Neural cell (in vitro differentiated cells): ENCODE data around the gene SLC27A1. TPM values are rescaled to one million over a fixed set of nuclear protein-coding genes. Genes with fewer than 3 reads are reported as not detected.

Experiments
- H2AFZ ChIP-seq: fragments of 200-600, 300-800 bp; sonication (generic), shearing (Covaris generic); 2 replicates; pipeline ENCODE4 v1.6.0; 2014; ENCODE audit warnings: low read depth, mild to moderate bottlenecking, antibody characterized with exemption, low read length, moderate library complexity
- H3F3A ChIP-seq: fragments of 200-600 bp; shearing (Covaris generic); 2 replicates; pipeline ENCODE4 v1.6.1; 2016; ENCODE audit warnings: mild to moderate bottlenecking, moderate library complexity, mixed read lengths, antibody characterized with exemption, low read length; ENCODE audit not compliant: insufficient read depth, poor library complexity, severe bottlenecking
- H3K27ac ChIP-seq: fragments of 200-600, 300-800 bp; sonication (generic), shearing (Covaris generic); 2 replicates; pipeline ENCODE4 v1.5.1; 2014; ENCODE audit warnings: mild to moderate bottlenecking, low read length, moderate library complexity
- H3K27me3 ChIP-seq: fragments of 300-800, 200-600 bp; sonication (generic), shearing (Covaris generic); 2 replicates; pipeline ENCODE4 v1.6.0; 2014; ENCODE audit warnings: mild to moderate bottlenecking, low read depth, low read length, moderate library complexity; ENCODE audit not compliant: insufficient read depth
- H3K36me3 ChIP-seq: fragments of 300-800, 200-600 bp; sonication (generic), shearing (Covaris generic); 2 replicates; pipeline ENCODE4 v1.5.1; 2014; ENCODE audit warnings: mild to moderate bottlenecking, antibody characterized with exemption, low read length, moderate library complexity; ENCODE audit not compliant: insufficient read depth
- H3K4me2 ChIP-seq: fragments of 300-800, 200-600 bp; sonication (generic), shearing (Covaris generic); 2 replicates; pipeline ENCODE4 v1.6.0; 2014; ENCODE audit warnings: mild to moderate bottlenecking, low read length
- H3K4me3 ChIP-seq: fragments of 300-800, 200-600 bp; sonication (generic), shearing (Covaris generic); 2 replicates; pipeline ENCODE4 v1.5.1; 2014; ENCODE audit warnings: mild to moderate bottlenecking, low read length, moderate library complexity
- H3K79me2 ChIP-seq: fragments of 200-600 bp; shearing (Covaris generic); replicated peaks from 2 replicates; pipeline ENCODE4 v1.6.0; 2014; ENCODE audit warnings: mild to moderate bottlenecking, low read length, moderate library complexity; ENCODE audit not compliant: insufficient read depth
- H3K9ac ChIP-seq: fragments of 300-800, 200-600 bp; sonication (generic), shearing (Covaris generic); 2 replicates; pipeline ENCODE4 v1.6.1; 2016; ENCODE audit warnings: mild to moderate bottlenecking, low read length, mixed read lengths
- H3K9me2 ChIP-seq: fragments of 200-600 bp; shearing (Covaris generic); 2 replicates; pipeline ENCODE4 v1.6.1; 2016; ENCODE audit warnings: mild to moderate bottlenecking, low read length, mixed read lengths; ENCODE audit not compliant: insufficient read depth
- H3K9me3 ChIP-seq: fragments of 200-600, 300-800 bp; sonication (generic), shearing (Covaris generic); 2 replicates; pipeline ENCODE4 v1.6.1; 2016; ENCODE audit warnings: mild to moderate bottlenecking, mixed run types, low read length, moderate library complexity, mixed read lengths
- H4K20me1 ChIP-seq: fragments of 200-600 bp; shearing (Covaris generic); 2 replicates; pipeline ENCODE4 v1.6.1; 2016; ENCODE audit warnings: mild to moderate bottlenecking, mixed run types; ENCODE audit not compliant: insufficient read depth
- CTCF ChIP-seq: fragments of 450-650 bp; IDR thresholded peaks from 2 replicates; pipeline ENCODE4 v1.5.1; 2014; ENCODE audit warnings: antibody characterized with exemption, mild to moderate bottlenecking, moderate library complexity; ENCODE audit not compliant: poor library complexity, severe bottlenecking
- EP300 ChIP-seq: fragments of 450-650 bp; conservative IDR thresholded peaks from 2 replicates; pipeline ENCODE4 v1.6.1; 2014; ENCODE audit warnings: antibody characterized with exemption, mild to moderate bottlenecking, moderate library complexity; ENCODE audit not compliant: poor library complexity, severe bottlenecking
- EZH2 ChIP-seq: fragments of 200-600, 300-800 bp; shearing (Covaris generic), sonication (generic); IDR thresholded peaks from 2 replicates; pipeline ENCODE4 v1.6.1; 2014; ENCODE audit warnings: antibody characterized with exemption, low read length, borderline replicate concordance, mild to moderate bottlenecking; ENCODE audit not compliant: insufficient read depth, poor library complexity, severe bottlenecking
- MXI1 ChIP-seq: fragments of 450-650 bp; conservative IDR thresholded peaks from 2 replicates; pipeline ENCODE4 v1.6.1; 2014; ENCODE audit warnings: antibody characterized with exemption, mild to moderate bottlenecking; ENCODE audit not compliant: poor library complexity, severe bottlenecking
- POLR2AphosphoS5 ChIP-seq: IDR thresholded peaks from 2 replicates; pipeline ENCODE4 v1.6.1; 2012
- RAD21 ChIP-seq: fragments of 450-650 bp; conservative IDR thresholded peaks from 2 replicates; pipeline ENCODE4 v1.6.1; 2014; ENCODE audit warnings: antibody characterized with exemption, mild to moderate bottlenecking, moderate library complexity
- SMC3 ChIP-seq: fragments of 450-650 bp; conservative IDR thresholded peaks from 2 replicates; pipeline ENCODE4 v1.6.1; 2014; ENCODE audit warnings: antibody characterized with exemption, mild to moderate bottlenecking, moderate library complexity; ENCODE audit not compliant: poor library complexity
- TAF1 ChIP-seq: IDR thresholded peaks from 2 replicates; pipeline ENCODE4 v1.6.1; 2012; ENCODE audit warnings: low read depth
- polyA plus RNA-seq: library from polyadenylated mRNA; depleted of rRNA; stranded (reverse); fragments of >200 nt; gene quantifications from 2 replicates; pipeline ENCODE4 v1.2.3, GENCODE V29; 2014
- TF ChIP-seq, protein P1 (sequence below): IDR thresholded peaks from 2 replicates; pipeline ENCODE4 v1.6.1; 2012; ENCODE audit warnings: borderline replicate concordance

Gene SLC27A1
- polyA plus RNA-seq, 1 donor from 2014 or later: 22.0 TPM

- Histone ChIP-seq H3K27ac (no peak overlapping the region), H2AFZ (no peak overlapping the region), H3K9me3 (no peaks in the 10 kb centered on the region), H3K4me2 (no peak overlapping the region), H3K9ac (no peak overlapping the region), H3K4me3 (no peak overlapping the region), H4K20me1 (no peaks in the 10 kb centered on the region), H3K27me3 (peaks cover 16% of the 10 kb centered on the region), H3F3A (no peaks in the 10 kb centered on the region), H3K9me2 (no peaks in the 10 kb centered on the region), H3K79me2 (no peaks in the 10 kb centered on the region), H3K36me3 (no peaks in the 10 kb centered on the region)
- TF ChIP-seq, protein P1, sequence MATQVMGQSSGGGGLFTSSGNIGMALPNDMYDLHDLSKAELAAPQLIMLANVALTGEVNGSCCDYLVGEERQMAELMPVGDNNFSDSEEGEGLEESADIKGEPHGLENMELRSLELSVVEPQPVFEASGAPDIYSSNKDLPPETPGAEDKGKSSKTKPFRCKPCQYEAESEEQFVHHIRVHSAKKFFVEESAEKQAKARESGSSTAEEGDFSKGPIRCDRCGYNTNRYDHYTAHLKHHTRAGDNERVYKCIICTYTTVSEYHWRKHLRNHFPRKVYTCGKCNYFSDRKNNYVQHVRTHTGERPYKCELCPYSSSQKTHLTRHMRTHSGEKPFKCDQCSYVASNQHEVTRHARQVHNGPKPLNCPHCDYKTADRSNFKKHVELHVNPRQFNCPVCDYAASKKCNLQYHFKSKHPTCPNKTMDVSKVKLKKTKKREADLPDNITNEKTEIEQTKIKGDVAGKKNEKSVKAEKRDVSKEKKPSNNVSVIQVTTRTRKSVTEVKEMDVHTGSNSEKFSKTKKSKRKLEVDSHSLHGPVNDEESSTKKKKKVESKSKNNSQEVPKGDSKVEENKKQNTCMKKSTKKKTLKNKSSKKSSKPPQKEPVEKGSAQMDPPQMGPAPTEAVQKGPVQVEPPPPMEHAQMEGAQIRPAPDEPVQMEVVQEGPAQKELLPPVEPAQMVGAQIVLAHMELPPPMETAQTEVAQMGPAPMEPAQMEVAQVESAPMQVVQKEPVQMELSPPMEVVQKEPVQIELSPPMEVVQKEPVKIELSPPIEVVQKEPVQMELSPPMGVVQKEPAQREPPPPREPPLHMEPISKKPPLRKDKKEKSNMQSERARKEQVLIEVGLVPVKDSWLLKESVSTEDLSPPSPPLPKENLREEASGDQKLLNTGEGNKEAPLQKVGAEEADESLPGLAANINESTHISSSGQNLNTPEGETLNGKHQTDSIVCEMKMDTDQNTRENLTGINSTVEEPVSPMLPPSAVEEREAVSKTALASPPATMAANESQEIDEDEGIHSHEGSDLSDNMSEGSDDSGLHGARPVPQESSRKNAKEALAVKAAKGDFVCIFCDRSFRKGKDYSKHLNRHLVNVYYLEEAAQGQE: no peak
- TF ChIP-seq RAD21 (no peak), TAF1 (no peak), SMC3 (no peak), MXI1 (no peak), EP300 (no peak), CTCF (no peak), EZH2 (no peak), POLR2AphosphoS5 (no peak)
Observed at GRCh38 chr19:17455308-17456123, 14.8 kb upstream of the SLC27A1 start.

DNA sequence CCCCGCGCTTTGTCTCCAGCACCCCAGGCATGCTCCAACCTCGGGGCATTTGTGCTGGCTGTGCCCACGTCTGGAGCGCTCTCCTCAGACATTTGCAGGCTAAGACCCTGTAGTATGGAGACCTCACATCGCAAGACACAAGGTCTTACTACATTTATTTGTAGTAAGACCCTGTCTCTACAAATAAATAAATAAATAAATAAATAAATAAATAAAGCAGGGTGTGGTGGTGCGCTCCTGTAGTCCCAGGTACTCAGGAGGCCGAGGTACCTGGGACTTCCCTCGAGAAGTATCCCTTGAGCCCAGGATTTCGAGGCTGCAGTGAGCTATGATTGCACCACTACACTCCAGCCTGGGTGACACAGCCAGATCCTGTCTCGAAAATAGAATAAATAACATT is 14.2 kb upstream of the SLC27A1 start:
- no peak overlapping the region for H3K4me3 ChIP-seq
- no peak overlapping the region for H3K9ac ChIP-seq
- no peak overlapping the region for H2AFZ ChIP-seq
- no peaks in the 10 kb centered on the region for H3K36me3 ChIP-seq
- H3K9me2 ChIP-seq: no peaks in the 10 kb centered on the region
- no peak overlapping the region for H3K27ac ChIP-seq
- no peaks in the 10 kb centered on the region for H3K9me3 ChIP-seq
- peaks cover 16% of the 10 kb centered on the region for H3K27me3 ChIP-seq
- H4K20me1 ChIP-seq: no peaks in the 10 kb centered on the region
- no peaks in the 10 kb centered on the region for H3K79me2 ChIP-seq
- TF ChIP-seq SMC3 (no peak), MXI1 (no peak), POLR2AphosphoS5 (no peak), TAF1 (no peak), RAD21 (no peak), CTCF (no peak), EZH2 (no peak), EP300 (no peak)
- TF ChIP-seq, protein P1: no peak
- H3F3A ChIP-seq: no peaks in the 10 kb centered on the region
- H3K4me2 ChIP-seq: no peak overlapping the region
